Measurements from ENCODE around the gene TMEM242. TPM values are rescaled to one million over a fixed set of nuclear protein-coding genes. Genes with fewer than 3 reads are reported as not detected.

The TMEM242 gene
- total and polyA plus RNA-seq, 8 donors = 3.4 to 6.2 (median 4.5) TPM

- intact Hi-C loops (cut with DNase I) = no loop called here
- no peak for ATAC-seq
- DNase-seq = no peak
- no peak for FAIRE-seq
- TF ChIP-seq, protein P1, sequence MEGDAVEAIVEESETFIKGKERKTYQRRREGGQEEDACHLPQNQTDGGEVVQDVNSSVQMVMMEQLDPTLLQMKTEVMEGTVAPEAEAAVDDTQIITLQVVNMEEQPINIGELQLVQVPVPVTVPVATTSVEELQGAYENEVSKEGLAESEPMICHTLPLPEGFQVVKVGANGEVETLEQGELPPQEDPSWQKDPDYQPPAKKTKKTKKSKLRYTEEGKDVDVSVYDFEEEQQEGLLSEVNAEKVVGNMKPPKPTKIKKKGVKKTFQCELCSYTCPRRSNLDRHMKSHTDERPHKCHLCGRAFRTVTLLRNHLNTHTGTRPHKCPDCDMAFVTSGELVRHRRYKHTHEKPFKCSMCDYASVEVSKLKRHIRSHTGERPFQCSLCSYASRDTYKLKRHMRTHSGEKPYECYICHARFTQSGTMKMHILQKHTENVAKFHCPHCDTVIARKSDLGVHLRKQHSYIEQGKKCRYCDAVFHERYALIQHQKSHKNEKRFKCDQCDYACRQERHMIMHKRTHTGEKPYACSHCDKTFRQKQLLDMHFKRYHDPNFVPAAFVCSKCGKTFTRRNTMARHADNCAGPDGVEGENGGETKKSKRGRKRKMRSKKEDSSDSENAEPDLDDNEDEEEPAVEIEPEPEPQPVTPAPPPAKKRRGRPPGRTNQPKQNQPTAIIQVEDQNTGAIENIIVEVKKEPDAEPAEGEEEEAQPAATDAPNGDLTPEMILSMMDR (IDR thresholded peaks at IDR 0.05) = no peak
- H3K36me3 ChIP-seq = no peaks in the 10 kb centered on the region
- no peak overlapping the region for H3K4me3 ChIP-seq
- H3K4me1 ChIP-seq = no peaks in the 10 kb centered on the region
- no peaks in the 10 kb centered on the region for H3K27me3 ChIP-seq
- WGBS, 2 donors = 78 to 89% methylated on average over 16 of the region's 16 CpGs
- no peak overlapping the region for H3K27ac ChIP-seq
- H3K9me3 ChIP-seq = no peaks in the 10 kb centered on the region
These were observed 62.4 kb downstream of the TMEM242 start for GRCh38 chr6:157260735-157261410.

DNA sequence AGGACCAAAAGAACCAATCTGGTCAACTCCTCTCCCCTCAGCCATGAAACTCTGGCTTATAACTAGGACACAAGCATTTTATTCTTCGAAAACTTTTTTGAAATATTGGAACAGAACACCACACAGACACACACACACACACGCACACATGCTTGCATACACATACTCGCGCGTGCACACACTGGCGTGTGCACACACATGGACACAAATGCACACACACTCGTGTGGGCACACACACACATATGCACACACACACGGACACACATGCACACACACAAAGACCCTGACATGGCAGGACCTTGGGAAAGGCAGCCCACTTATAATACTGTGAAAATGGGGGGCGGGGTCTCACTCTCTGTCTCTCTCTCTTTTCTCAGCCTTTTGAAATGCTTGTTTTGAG is 63.9 kb downstream of the TMEM242 start:
- DNase-seq (no peak), ATAC-seq (no peak), FAIRE-seq (no peak)
- 84 to 87% methylated on average over 9 of the region's 9 CpGs for WGBS, 2 donors
- H3K4me3 ChIP-seq = no peak overlapping the region
- H3K27ac ChIP-seq = no peak overlapping the region
- no peaks in the 10 kb centered on the region for H3K36me3 ChIP-seq
- no peaks in the 10 kb centered on the region for H3K9me3 ChIP-seq
- TF ChIP-seq, protein P1 (IDR thresholded peaks at IDR 0.05) = no peak
- H3K27me3 ChIP-seq = no peaks in the 10 kb centered on the region
- H3K4me1 ChIP-seq = no peaks in the 10 kb centered on the region
- intact Hi-C loops (cut with DNase I) = no loop called here

GRCh38 chr6:157258878-157259277 is 64.4 kb downstream of the TMEM242 start:
- no peaks in the 10 kb centered on the region for H3K36me3 ChIP-seq
- H3K9me3 ChIP-seq = no peaks in the 10 kb centered on the region
- H3K4me1 ChIP-seq = no peaks in the 10 kb centered on the region
- H3K4me3 ChIP-seq = no peak overlapping the region
- TF ChIP-seq, protein P1 (IDR thresholded peaks at IDR 0.05) = no peak
- DNase-seq (no peak), FAIRE-seq (no peak), ATAC-seq (no peak)
- H3K27ac ChIP-seq = no peak overlapping the region
- intact Hi-C loops (cut with DNase I) = no loop called here
- H3K27me3 ChIP-seq = no peaks in the 10 kb centered on the region
- 88 to 93% methylated on average over 11 of the region's 11 CpGs for WGBS, 2 donors

DNA sequence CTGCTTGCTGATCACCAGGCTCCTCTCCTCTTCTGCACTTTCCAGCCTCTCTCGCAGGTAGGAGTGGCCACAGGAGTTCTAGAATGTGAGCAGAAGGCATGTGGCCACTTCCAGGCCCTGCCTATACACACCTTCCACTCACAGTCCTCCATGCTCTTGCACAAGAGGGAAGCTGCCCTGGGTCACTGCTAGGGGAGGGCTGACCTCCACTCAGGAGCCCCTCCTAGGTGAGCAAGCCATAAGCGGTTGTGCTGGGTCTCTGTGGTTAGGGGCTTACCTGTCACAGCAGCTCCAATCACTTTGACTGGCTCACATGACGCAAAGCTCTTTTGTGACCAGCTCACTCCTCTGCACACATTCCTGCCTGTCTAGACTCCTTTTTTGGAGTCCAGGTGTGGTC is 68.2 kb downstream of the TMEM242 start:
- H3K36me3 ChIP-seq = no peaks in the 10 kb centered on the region
- H3K27ac ChIP-seq = no peak overlapping the region
- intact Hi-C loops (cut with DNase I) = no loop called here
- WGBS, 2 donors = 90 to 93% methylated on average over 3 of the region's 3 CpGs
- TF ChIP-seq, protein P1 (IDR thresholded peaks at IDR 0.05) = no peak
- FAIRE-seq = no peak
- DNase-seq = no peak
- ATAC-seq = no peak
- no peaks in the 10 kb centered on the region for H3K4me1 ChIP-seq
- no peaks in the 10 kb centered on the region for H3K27me3 ChIP-seq
- H3K4me3 ChIP-seq = no peak overlapping the region
- no peaks in the 10 kb centered on the region for H3K9me3 ChIP-seq

DNA sequence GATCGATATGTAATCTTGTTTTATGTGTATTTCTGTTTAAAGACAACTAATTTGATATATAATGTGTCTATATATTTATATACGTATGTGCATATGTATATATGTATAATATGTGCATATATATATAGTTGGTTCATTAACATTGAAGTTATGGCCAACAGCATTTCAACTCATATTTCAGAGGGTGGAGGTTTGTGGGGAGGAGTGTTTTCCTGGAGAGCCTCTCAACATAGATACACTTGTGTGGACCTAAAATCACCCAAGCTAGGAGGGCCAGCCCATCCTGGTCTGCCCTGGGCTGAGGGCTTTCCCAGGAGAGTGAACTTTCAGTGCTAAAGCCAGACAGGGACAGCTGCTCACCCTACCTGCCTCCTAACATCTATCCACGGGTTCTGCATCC is 68.8 kb downstream of the TMEM242 start:
- WGBS, 2 donors = 71 to 73% methylated on average over 3 of the region's 3 CpGs

More for the DNA sequence above, 68.8 kb downstream of the TMEM242 start:
- intact Hi-C loops (cut with DNase I) = no loop called here
- no peak for DNase-seq
- ATAC-seq = no peak
- FAIRE-seq = no peak
- Histone ChIP-seq H3K4me1 (no peaks in the 10 kb centered on the region), H3K27ac (peak overlapping the region in 1 of 4 donors; percentile 30), H3K27me3 (no peaks in the 10 kb centered on the region), H3K36me3 (no peaks in the 10 kb centered on the region), H3K4me3 (no peak overlapping the region), H3K9me3 (no peaks in the 10 kb centered on the region)
- TF ChIP-seq, protein P1 (IDR thresholded peaks at IDR 0.05) = no peak
